ENCODE data around the gene TM9SF1. TPM values are rescaled to one million over a fixed set of nuclear protein-coding genes. Genes with fewer than 3 reads are reported as not detected.
"Not testable (repeated sequence)": the region's sequence is repeated elsewhere in the genome, so short reads cannot be mapped to it uniquely, and the experiment has no call there.

TM9SF1 gene
- total RNA-seq, 1 donor, result 13.6 TPM

GRCh38 chr14:24211311-24211710 is 16.1 kb upstream of the TM9SF1 start:
- H3K4me1 ChIP-seq (ENCODE audit: insufficient read depth, low read length), result peaks cover 62% of the 10 kb centered on the region
- H3K9me3 ChIP-seq (ENCODE audit: low read depth, low read length), result no peaks in the 10 kb centered on the region
- H3K27me3 ChIP-seq (ENCODE audit: insufficient read depth, low read length), result no peaks in the 10 kb centered on the region
- H3K4me3 ChIP-seq (ENCODE audit: low read length), result no peak overlapping the region

- Histone ChIP-seq H3K9me3 (ENCODE audit: low read depth, low read length) (no peaks in the 10 kb centered on the region), H3K27me3 (ENCODE audit: insufficient read depth, low read length) (no peaks in the 10 kb centered on the region), H3K4me3 (ENCODE audit: low read length) (no peak overlapping the region), H3K4me1 (ENCODE audit: insufficient read depth, low read length) (peaks cover 34% of the 10 kb centered on the region)
Measured at GRCh38 chr14:24207625-24208024, 12.4 kb upstream of the TM9SF1 start.

- Histone ChIP-seq H3K4me1 (ENCODE audit: insufficient read depth, low read length) (peaks cover 29% of the 10 kb centered on the region), H3K9me3 (ENCODE audit: low read depth, low read length) (no peaks in the 10 kb centered on the region), H3K4me3 (ENCODE audit: low read length) (no peak overlapping the region), H3K27me3 (ENCODE audit: insufficient read depth, low read length) (no peaks in the 10 kb centered on the region)
Measured at GRCh38 chr14:24207104-24207551, 11.9 kb upstream of the TM9SF1 start.

GRCh38 chr14:24206260-24207103 is 11.2 kb upstream of the TM9SF1 start:
- peaks cover 24% of the 10 kb centered on the region for H3K4me1 ChIP-seq (ENCODE audit: insufficient read depth, low read length)
- no peak overlapping the region for H3K4me3 ChIP-seq (ENCODE audit: low read length)
- H3K27me3 ChIP-seq (ENCODE audit: insufficient read depth, low read length), result no peaks in the 10 kb centered on the region
- no peaks in the 10 kb centered on the region for H3K9me3 ChIP-seq (ENCODE audit: low read depth, low read length)

- H3K9me3 ChIP-seq (ENCODE audit: low read depth, low read length), result no peaks in the 10 kb centered on the region
- peaks cover 7% of the 10 kb centered on the region for H3K4me1 ChIP-seq (ENCODE audit: insufficient read depth, low read length)
- H3K4me3 ChIP-seq (ENCODE audit: low read length), result no peak overlapping the region
- H3K27me3 ChIP-seq (ENCODE audit: insufficient read depth, low read length), result no peaks in the 10 kb centered on the region
Measured at GRCh38 chr14:24204163-24205146, 9.2 kb upstream of the TM9SF1 start.

- not testable (repeated sequence) for H3K27me3 ChIP-seq (ENCODE audit: insufficient read depth, low read length); H3K9me3 ChIP-seq (ENCODE audit: low read depth, low read length); H3K4me3 ChIP-seq (ENCODE audit: low read length)
- H3K4me1 ChIP-seq (ENCODE audit: insufficient read depth, low read length), result peaks cover 16% of the 10 kb centered on the region
Measured at GRCh38 chr14:24203249-24203886, 8.1 kb upstream of the TM9SF1 start.

GRCh38 chr14:24202538-24202937 is 7.3 kb upstream of the TM9SF1 start:
- not testable (repeated sequence) for H3K9me3 ChIP-seq (ENCODE audit: low read depth, low read length); H3K27me3 ChIP-seq (ENCODE audit: insufficient read depth, low read length); H3K4me3 ChIP-seq (ENCODE audit: low read length)
- H3K4me1 ChIP-seq (ENCODE audit: insufficient read depth, low read length), result peaks cover 14% of the 10 kb centered on the region

- peaks cover 36% of the 10 kb centered on the region for H3K4me1 ChIP-seq (ENCODE audit: insufficient read depth, low read length)
- no peak overlapping the region for H3K4me3 ChIP-seq (ENCODE audit: low read length)
- no peaks in the 10 kb centered on the region for H3K27me3 ChIP-seq (ENCODE audit: insufficient read depth, low read length)
- H3K9me3 ChIP-seq (ENCODE audit: low read depth, low read length), result no peaks in the 10 kb centered on the region
Measured at GRCh38 chr14:24198814-24199524, 3.7 kb upstream of the TM9SF1 start.

- Histone ChIP-seq H3K27me3 (ENCODE audit: insufficient read depth, low read length) (no peaks in the 10 kb centered on the region), H3K4me1 (ENCODE audit: insufficient read depth, low read length) (peaks cover 36% of the 10 kb centered on the region), H3K9me3 (ENCODE audit: low read depth, low read length) (no peaks in the 10 kb centered on the region), H3K4me3 (ENCODE audit: low read length) (no peak overlapping the region)
Measured at GRCh38 chr14:24197056-24197450, 1.8 kb upstream of the TM9SF1 start.

- Histone ChIP-seq H3K4me3 (ENCODE audit: low read length) (peak overlapping the region; percentile 67), H3K4me1 (ENCODE audit: insufficient read depth, low read length) (peaks cover 36% of the 10 kb centered on the region), H3K27me3 (ENCODE audit: insufficient read depth, low read length) (no peaks in the 10 kb centered on the region), H3K9me3 (ENCODE audit: low read depth, low read length) (no peaks in the 10 kb centered on the region)
Measured at GRCh38 chr14:24196071-24197055, 1.1 kb upstream of the TM9SF1 start.

GRCh38 chr14:24194873-24195185 is 412 bp downstream of the TM9SF1 start:
- Histone ChIP-seq H3K27me3 (ENCODE audit: insufficient read depth, low read length) (no peaks in the 10 kb centered on the region), H3K4me3 (ENCODE audit: low read length) (peak overlapping the region; percentile 67), H3K9me3 (ENCODE audit: low read depth, low read length) (no peaks in the 10 kb centered on the region), H3K4me1 (ENCODE audit: insufficient read depth, low read length) (peaks cover 36% of the 10 kb centered on the region)

- Histone ChIP-seq H3K9me3 (ENCODE audit: low read depth, low read length) (no peaks in the 10 kb centered on the region), H3K4me3 (ENCODE audit: low read length) (no peak overlapping the region), H3K27me3 (ENCODE audit: insufficient read depth, low read length) (no peaks in the 10 kb centered on the region), H3K4me1 (ENCODE audit: insufficient read depth, low read length) (peaks cover 39% of the 10 kb centered on the region)
Measured at GRCh38 chr14:24194186-24194872, 912 bp downstream of the TM9SF1 start.

GRCh38 chr14:24192933-24193332 is 2.3 kb downstream of the TM9SF1 start:
- Histone ChIP-seq H3K9me3 (ENCODE audit: low read depth, low read length) (no peaks in the 10 kb centered on the region), H3K4me3 (ENCODE audit: low read length) (no peak overlapping the region), H3K27me3 (ENCODE audit: insufficient read depth, low read length) (no peaks in the 10 kb centered on the region), H3K4me1 (ENCODE audit: insufficient read depth, low read length) (peaks cover 43% of the 10 kb centered on the region)

Data from mononuclear cell (primary cell).